Measurements from ENCODE around the gene ARL11. TPM values are rescaled to one million over a fixed set of nuclear protein-coding genes. Genes with fewer than 3 reads are reported as not detected.

The ARL11 gene
- polyA plus RNA-seq, 1 donor from 2014 or later: not detected

- TF ChIP-seq, protein P1, sequence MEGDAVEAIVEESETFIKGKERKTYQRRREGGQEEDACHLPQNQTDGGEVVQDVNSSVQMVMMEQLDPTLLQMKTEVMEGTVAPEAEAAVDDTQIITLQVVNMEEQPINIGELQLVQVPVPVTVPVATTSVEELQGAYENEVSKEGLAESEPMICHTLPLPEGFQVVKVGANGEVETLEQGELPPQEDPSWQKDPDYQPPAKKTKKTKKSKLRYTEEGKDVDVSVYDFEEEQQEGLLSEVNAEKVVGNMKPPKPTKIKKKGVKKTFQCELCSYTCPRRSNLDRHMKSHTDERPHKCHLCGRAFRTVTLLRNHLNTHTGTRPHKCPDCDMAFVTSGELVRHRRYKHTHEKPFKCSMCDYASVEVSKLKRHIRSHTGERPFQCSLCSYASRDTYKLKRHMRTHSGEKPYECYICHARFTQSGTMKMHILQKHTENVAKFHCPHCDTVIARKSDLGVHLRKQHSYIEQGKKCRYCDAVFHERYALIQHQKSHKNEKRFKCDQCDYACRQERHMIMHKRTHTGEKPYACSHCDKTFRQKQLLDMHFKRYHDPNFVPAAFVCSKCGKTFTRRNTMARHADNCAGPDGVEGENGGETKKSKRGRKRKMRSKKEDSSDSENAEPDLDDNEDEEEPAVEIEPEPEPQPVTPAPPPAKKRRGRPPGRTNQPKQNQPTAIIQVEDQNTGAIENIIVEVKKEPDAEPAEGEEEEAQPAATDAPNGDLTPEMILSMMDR (IDR thresholded peaks at IDR 0.05; ENCODE audit: poor library complexity, severe bottlenecking): no peak
- TF ChIP-seq EP300 (conservative IDR thresholded peaks at IDR 0.05; ENCODE audit: poor library complexity, severe bottlenecking) (no peak), EZH2 (IDR thresholded peaks at IDR 0.05; ENCODE audit: borderline replicate concordance, insufficient read depth, low read length, poor library complexity, severe bottlenecking) (no peak), RAD21 (conservative IDR thresholded peaks at IDR 0.05) (no peak), SMC3 (conservative IDR thresholded peaks at IDR 0.05; ENCODE audit: poor library complexity) (no peak), POLR2AphosphoS5 (IDR thresholded peaks at IDR 0.05) (no peak), REST (IDR thresholded peaks at IDR 0.05; ENCODE audit: borderline replicate concordance) (no peak), MXI1 (conservative IDR thresholded peaks at IDR 0.05; ENCODE audit: poor library complexity, severe bottlenecking) (no peak), TAF1 (IDR thresholded peaks at IDR 0.05; ENCODE audit: low read depth) (no peak)
- Histone ChIP-seq H3K4me3 (ENCODE audit: low read length) (no peak overlapping the region), H3F3A (ENCODE audit: insufficient read depth, low read length, poor library complexity, severe bottlenecking) (no peaks in the 10 kb centered on the region), H3K9me3 (ENCODE audit: low read length) (no peaks in the 10 kb centered on the region), H3K27me3 (ENCODE audit: insufficient read depth, low read depth, low read length) (no peaks in the 10 kb centered on the region), H3K9me2 (ENCODE audit: insufficient read depth, low read length) (no peaks in the 10 kb centered on the region), H4K20me1 (ENCODE audit: insufficient read depth) (no peaks in the 10 kb centered on the region), H3K4me2 (ENCODE audit: low read length) (no peak overlapping the region), H3K9ac (ENCODE audit: low read length) (no peak overlapping the region), H3K27ac (ENCODE audit: low read length) (no peak overlapping the region), H3K79me2 (replicated peaks; ENCODE audit: insufficient read depth, low read length) (no peaks in the 10 kb centered on the region), H3K36me3 (ENCODE audit: insufficient read depth, low read length) (no peaks in the 10 kb centered on the region), H2AFZ (ENCODE audit: low read depth, low read length) (no peak overlapping the region)
Observed at GRCh38 chr13:49646688-49647087, 18.4 kb downstream of the ARL11 start.

- no peaks in the 10 kb centered on the region for H3K9me3 ChIP-seq (ENCODE audit: low read length)
- no peak overlapping the region for H2AFZ ChIP-seq (ENCODE audit: low read depth, low read length)
- no peaks in the 10 kb centered on the region for H3F3A ChIP-seq (ENCODE audit: insufficient read depth, low read length, poor library complexity, severe bottlenecking)
- no peaks in the 10 kb centered on the region for H3K36me3 ChIP-seq (ENCODE audit: insufficient read depth, low read length)
- H3K4me3 ChIP-seq (ENCODE audit: low read length): no peak overlapping the region
- TF ChIP-seq RAD21 (conservative IDR thresholded peaks at IDR 0.05) (peak; percentile 23), EP300 (conservative IDR thresholded peaks at IDR 0.05; ENCODE audit: poor library complexity, severe bottlenecking) (no peak), EZH2 (IDR thresholded peaks at IDR 0.05; ENCODE audit: borderline replicate concordance, insufficient read depth, low read length, poor library complexity, severe bottlenecking) (no peak)
- TF ChIP-seq, protein P1 (IDR thresholded peaks at IDR 0.05; ENCODE audit: poor library complexity, severe bottlenecking): peak; percentile 30
- no peak overlapping the region for H3K4me2 ChIP-seq (ENCODE audit: low read length)
- no peaks in the 10 kb centered on the region for H3K9me2 ChIP-seq (ENCODE audit: insufficient read depth, low read length)
- no peaks in the 10 kb centered on the region for H3K79me2 ChIP-seq (replicated peaks; ENCODE audit: insufficient read depth, low read length)
- H4K20me1 ChIP-seq (ENCODE audit: insufficient read depth): no peaks in the 10 kb centered on the region
- H3K27me3 ChIP-seq (ENCODE audit: insufficient read depth, low read depth, low read length): no peaks in the 10 kb centered on the region
- H3K9ac ChIP-seq (ENCODE audit: low read length): no peak overlapping the region
- no peak overlapping the region for H3K27ac ChIP-seq (ENCODE audit: low read length)
Observed at GRCh38 chr13:49649244-49649962, 21.1 kb downstream of the ARL11 start.

All from neural cell (in vitro differentiated cells).